HG02798 (cell line): ENCODE measurements around the gene TSPEAR.

Source experiments
- ATAC-seq: cut with Tn5 transposase; IDR thresholded peaks from one replicate; pipeline ENCODE4 v1.9.1; 2021; ENCODE audit warnings: mild to moderate bottlenecking; ENCODE audit not compliant: unreplicated experiment, poor library complexity

The TSPEAR gene

GRCh38 chr21:44742418-44743153 lies 31.2 kb upstream of the TSPEAR start:
- no peak for ATAC-seq

GRCh38 chr21:44741921-44742320 lies 30.5 kb upstream of the TSPEAR start:
- no peak for ATAC-seq

DNA sequence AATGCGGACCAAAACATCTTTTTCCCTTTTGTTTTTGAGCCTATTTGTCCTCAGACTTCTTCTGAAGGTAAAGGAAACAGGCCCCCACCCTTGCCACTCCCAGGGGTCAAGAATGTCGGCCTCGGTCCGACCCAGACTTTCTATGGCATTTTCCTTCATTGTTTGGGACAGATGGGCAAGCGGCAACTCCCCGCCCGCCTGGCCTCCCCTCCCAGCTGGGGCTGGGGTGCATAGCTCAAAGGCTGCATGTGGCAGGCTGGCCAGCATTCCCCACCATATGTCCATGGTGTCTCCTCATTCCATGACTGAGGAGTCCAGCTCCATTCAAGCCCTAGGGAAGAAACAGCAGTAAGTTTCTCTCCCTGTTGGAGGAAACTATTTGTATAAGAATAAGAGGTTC lies 29.4 kb upstream of the TSPEAR start:
- ATAC-seq, result no peak

- no peak for ATAC-seq
Observed at GRCh38 chr21:44739316-44739715, 27.9 kb upstream of the TSPEAR start.

DNA sequence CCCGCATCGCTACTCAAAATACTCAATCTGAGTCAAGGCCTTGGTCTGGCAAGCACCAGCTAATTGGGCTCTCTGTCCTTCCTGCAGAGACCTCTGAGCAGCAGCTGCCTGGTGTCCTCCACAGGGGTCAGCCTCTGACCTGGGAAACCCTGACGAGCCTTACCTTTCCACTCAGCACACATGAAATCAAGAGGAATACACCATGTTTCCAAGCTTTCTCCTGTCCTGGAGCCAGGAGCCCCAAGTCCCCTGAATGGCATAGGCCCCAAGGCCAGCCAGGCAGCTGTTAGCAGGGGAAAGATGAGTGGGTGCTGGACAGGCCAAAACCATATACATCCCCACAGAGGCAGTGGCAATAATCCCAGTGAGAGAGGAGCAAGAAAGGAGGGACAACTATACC lies 27.2 kb upstream of the TSPEAR start:
- no peak for ATAC-seq

GRCh38 chr21:44737706-44738354 lies 26.5 kb upstream of the TSPEAR start:
- ATAC-seq, result no peak

DNA sequence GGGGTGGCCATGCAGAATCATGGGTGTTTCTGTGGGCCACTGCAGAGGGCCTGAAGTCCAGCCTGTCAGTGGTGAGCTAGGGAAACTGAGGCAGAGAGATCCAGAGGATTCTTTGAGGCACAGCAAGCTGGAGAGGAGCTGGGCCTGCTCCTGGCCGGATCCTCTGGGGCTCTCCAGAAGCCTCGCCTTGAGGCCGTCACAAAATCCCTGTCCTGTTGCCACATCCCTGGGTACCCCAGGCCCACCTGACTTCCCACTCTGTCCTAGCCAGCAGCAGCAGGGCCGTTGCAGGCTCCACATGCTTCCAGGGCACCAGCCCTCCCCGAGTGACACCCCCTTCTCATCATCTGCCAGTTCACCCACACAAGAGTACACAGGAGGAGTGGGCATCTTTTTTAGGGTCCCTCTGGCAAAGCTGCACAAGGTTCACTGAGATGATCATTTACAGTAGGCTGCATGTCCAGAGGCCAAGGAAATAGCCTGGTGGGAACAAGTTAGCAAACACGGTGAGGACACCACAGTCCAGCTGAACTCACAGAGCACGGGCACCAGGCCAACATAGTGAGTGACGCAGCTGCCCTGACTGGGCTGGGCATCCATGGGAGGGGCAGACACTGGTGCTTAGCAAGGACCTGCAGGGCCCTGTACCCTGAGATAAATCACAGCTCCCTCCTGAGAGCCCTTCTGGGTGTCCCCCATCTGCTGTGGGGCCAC lies 25.1 kb upstream of the TSPEAR start:
- ATAC-seq, result no peak

GRCh38 chr21:44735821-44736220 lies 24.4 kb upstream of the TSPEAR start:
- no peak for ATAC-seq

GRCh38 chr21:44734841-44735240 lies 23.5 kb upstream of the TSPEAR start:
- ATAC-seq, result no peak

DNA sequence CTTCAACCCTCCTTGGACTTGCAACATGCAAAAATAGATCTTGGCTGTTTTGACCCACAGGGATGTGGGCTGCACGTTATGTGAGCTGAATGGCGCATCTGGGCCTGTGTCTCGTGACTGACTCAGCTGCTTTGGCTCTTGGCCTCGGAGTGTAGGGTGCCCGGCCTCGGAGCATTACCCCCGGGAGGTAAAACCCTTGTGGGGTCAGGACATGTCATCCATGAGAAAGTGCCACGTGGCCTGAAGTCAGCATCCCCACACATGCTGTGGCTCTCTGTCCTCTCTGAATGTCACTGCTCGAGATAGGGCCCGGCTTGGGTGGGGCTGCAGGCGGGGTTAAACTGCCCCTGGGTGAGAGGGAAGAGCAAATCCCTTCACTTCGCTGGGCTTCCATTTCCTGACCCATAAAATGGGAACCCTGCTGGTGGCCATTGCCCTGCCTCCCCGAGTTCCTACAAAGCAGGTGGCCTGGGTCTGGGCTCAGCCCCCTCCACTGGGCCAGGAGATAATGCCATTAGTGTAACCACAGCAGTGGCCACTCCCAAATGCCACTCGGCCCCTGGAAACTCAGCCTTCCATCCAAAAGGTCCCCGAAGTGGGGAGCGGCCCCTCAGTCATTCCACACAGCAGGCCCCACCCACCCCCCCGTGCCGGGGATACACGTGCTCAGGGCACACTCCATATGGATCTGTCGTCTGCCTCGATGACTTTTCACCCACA lies 22.8 kb upstream of the TSPEAR start:
- no peak for ATAC-seq

- ATAC-seq, result no peak
Observed at GRCh38 chr21:44732956-44733355, 21.6 kb upstream of the TSPEAR start.

DNA sequence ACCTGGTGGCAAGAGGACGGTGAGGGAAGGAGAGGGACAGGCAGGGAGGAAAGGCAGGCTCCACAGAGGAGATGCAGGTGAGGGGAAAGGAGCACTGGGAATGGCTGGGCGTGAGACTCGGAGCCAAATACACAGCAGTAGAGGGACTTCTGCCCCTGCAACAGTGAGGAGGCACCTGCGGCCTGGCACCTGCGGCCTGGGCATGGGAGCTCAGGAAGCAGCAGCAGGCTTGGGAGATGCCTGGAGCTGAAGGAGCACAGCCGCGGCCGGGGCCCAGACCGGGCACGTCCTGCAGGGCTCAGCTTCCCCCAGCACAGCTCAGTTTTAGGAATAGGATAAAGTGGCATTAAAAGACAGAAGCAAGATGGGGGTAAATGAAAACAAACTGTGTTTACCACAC lies 20.9 kb upstream of the TSPEAR start:
- ATAC-seq, result no peak

- no peak for ATAC-seq
Observed at GRCh38 chr21:44730951-44731579, 19.7 kb upstream of the TSPEAR start.

DNA sequence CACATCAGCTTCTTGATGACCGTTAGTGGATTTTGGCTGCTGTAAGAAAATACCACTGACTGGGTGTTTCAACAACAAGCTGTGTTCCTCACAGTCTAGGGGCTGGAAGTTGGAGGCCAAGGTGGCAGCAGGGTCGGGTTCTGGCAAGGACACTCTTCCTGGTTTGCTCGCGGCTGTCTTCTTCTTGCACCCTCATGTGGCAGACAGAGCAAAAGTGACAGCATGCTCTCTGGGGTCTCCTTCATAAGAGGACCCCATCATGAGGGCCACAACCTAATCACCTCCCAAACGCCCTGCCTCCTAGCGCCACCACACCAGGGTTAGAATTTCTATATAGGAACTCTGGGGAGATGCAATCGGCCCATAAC lies 18.6 kb upstream of the TSPEAR start:
- ATAC-seq, result no peak

- ATAC-seq, result no peak
Observed at GRCh38 chr21:44729336-44730027, 18.1 kb upstream of the TSPEAR start.

GRCh38 chr21:44728716-44729115 lies 17.3 kb upstream of the TSPEAR start:
- ATAC-seq, result no peak

DNA sequence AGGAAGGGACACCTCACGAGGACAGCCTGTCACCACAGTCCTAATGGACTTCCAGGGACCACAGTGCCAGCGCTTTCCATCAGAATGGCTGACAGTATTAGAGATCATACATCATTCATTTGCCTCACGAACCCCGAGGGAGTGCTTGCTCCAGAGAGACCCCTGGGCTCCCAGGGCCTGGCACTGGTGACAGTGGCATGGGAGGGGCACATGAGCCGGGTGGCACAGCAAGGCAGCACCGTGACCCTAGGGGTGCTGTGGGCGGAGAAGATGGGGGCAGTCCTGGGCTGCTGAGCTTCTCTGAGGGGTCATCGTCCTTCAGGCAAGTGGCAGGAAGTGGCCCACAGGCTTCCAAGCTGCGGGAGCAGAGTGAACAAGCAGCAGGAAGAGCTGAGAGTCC lies 16.4 kb upstream of the TSPEAR start:
- no peak for ATAC-seq

- no peak for ATAC-seq
Observed at GRCh38 chr21:44727321-44727720, 15.9 kb upstream of the TSPEAR start.

- ATAC-seq, result no peak
Observed at GRCh38 chr21:44726826-44727225, 15.5 kb upstream of the TSPEAR start.

DNA sequence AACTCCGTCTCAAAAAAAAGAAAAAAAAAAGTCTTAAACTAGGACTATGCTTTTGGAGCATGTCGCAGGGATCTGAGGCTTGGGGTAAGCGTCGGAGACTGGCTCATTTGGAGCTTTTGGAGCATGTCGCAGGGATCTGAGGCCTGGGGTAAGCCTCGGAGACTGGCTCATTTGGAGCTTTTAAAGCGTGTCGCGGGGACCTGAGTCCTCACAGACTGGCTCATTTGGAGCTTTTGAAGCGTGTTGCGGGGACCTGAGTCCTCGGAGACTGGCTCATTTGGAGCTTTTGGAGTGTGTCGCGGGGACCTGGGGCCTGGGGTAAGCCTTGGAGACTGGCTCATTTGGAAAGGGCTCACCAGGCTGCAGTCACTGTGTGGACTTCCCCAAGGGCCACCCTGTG lies 13.6 kb upstream of the TSPEAR start:
- no peak for ATAC-seq
